ENCODE measurements around the gene CASZ1.

The CASZ1 gene

GRCh38 chr1:10824821-10825540 lies 28.5 kb upstream of the CASZ1 start:
- DNase-seq (ENCODE audit: low read depth), result peak; percentile 50

GRCh38 chr1:10823000-10823401 lies 26.6 kb upstream of the CASZ1 start:
- DNase-seq (ENCODE audit: low read depth), result no peak

GRCh38 chr1:10821388-10821787 lies 24.9 kb upstream of the CASZ1 start:
- DNase-seq (ENCODE audit: low read depth), result no peak

- no peak for DNase-seq (ENCODE audit: low read depth)
Measured at GRCh38 chr1:10820422-10820821, 24.0 kb upstream of the CASZ1 start.

- DNase-seq (ENCODE audit: low read depth), result no peak
Measured at GRCh38 chr1:10819198-10819901, 22.9 kb upstream of the CASZ1 start.

- no peak for DNase-seq (ENCODE audit: low read depth)
Measured at GRCh38 chr1:10818262-10819197, 22.1 kb upstream of the CASZ1 start.

GRCh38 chr1:10816743-10817369 lies 20.4 kb upstream of the CASZ1 start:
- no peak for DNase-seq (ENCODE audit: low read depth)

- DNase-seq (ENCODE audit: low read depth), result no peak
Measured at GRCh38 chr1:10816233-10816632, 19.8 kb upstream of the CASZ1 start.

GRCh38 chr1:10815858-10816195 lies 19.4 kb upstream of the CASZ1 start:
- no peak for DNase-seq (ENCODE audit: low read depth)

GRCh38 chr1:10814976-10815857 lies 18.8 kb upstream of the CASZ1 start:
- DNase-seq (ENCODE audit: low read depth), result no peak

- DNase-seq (ENCODE audit: low read depth), result no peak
Measured at GRCh38 chr1:10814312-10814711, 17.9 kb upstream of the CASZ1 start.

- DNase-seq (ENCODE audit: low read depth), result no peak
Measured at GRCh38 chr1:10813799-10814198, 17.4 kb upstream of the CASZ1 start.

GRCh38 chr1:10812387-10812915 lies 16.0 kb upstream of the CASZ1 start:
- DNase-seq (ENCODE audit: low read depth), result no peak

GRCh38 chr1:10808441-10808840 lies 12.0 kb upstream of the CASZ1 start:
- DNase-seq (ENCODE audit: low read depth), result no peak

GRCh38 chr1:10806966-10807365 lies 10.5 kb upstream of the CASZ1 start:
- DNase-seq (ENCODE audit: low read depth), result no peak

GRCh38 chr1:10803971-10804820 lies 7.8 kb upstream of the CASZ1 start:
- DNase-seq (ENCODE audit: low read depth), result no peak

GRCh38 chr1:10802944-10803715 lies 6.7 kb upstream of the CASZ1 start:
- DNase-seq (ENCODE audit: low read depth), result no peak

GRCh38 chr1:10800778-10801177 lies 4.3 kb upstream of the CASZ1 start:
- DNase-seq (ENCODE audit: low read depth), result no peak

GRCh38 chr1:10799726-10800125 lies 3.3 kb upstream of the CASZ1 start:
- no peak for DNase-seq (ENCODE audit: low read depth)
